ENCODE data around the gene ZFAND3. TPM values are rescaled to one million over a fixed set of nuclear protein-coding genes. Genes with fewer than 3 reads are reported as not detected.

ZFAND3 gene
- polyA plus RNA-seq (ENCODE audit: insufficient read depth in 1 of 5, insufficient read length in 5 of 5, low replicate concordance in 1 of 5) = 100 to 1,000 TPM; 109 to 122 (median 116) TPM
- long read RNA-seq, donor 1, transcript ZFAND3-201 (6 exons, 3,366 nt) = major isoform, 19 of 45 reads
- long read RNA-seq, donor 1, partial matches to known transcripts = 24 of 45 reads
- long read RNA-seq, donor 1, other reads (novel, unspliced or antisense) = 0 of 45 reads
- long read RNA-seq, donor 2, transcript ZFAND3-201 (6 exons, 3,366 nt) = major isoform, 11 of 36 reads
- long read RNA-seq, donor 2, partial matches to known transcripts = 23 of 36 reads
- long read RNA-seq, donor 2, other reads (novel, unspliced or antisense) = 0 of 36 reads
- long read RNA-seq, donor 3, transcript ZFAND3-201 (6 exons, 3,366 nt) = major isoform, 5 of 82 reads
- long read RNA-seq, donor 3, partial matches to known transcripts = 76 of 82 reads
- long read RNA-seq, donor 3, other reads (novel, unspliced or antisense) = 0 of 82 reads
- long read RNA-seq, donor 4, transcript ZFAND3-201 (6 exons, 3,366 nt) = major isoform, 9 of 21 reads
- long read RNA-seq, donor 4, partial matches to known transcripts = 12 of 21 reads
- long read RNA-seq, donor 4, other reads (novel, unspliced or antisense) = 0 of 21 reads
- long read RNA-seq, donor 5, transcript ZFAND3-201 (6 exons, 3,366 nt) = major isoform, 5 of 53 reads
- long read RNA-seq, donor 5, partial matches to known transcripts = 47 of 53 reads
- long read RNA-seq, donor 5, other reads (novel, unspliced or antisense) = 0 of 53 reads
- long read RNA-seq, donor 6, transcript ZFAND3-201 (6 exons, 3,366 nt) = major isoform, 21 of 30 reads
- long read RNA-seq, donor 6, partial matches to known transcripts = 6 of 30 reads
- long read RNA-seq, donor 6, other reads (novel, unspliced or antisense) = 0 of 30 reads
- long read RNA-seq, donor 7, transcript ZFAND3-201 (6 exons, 3,366 nt) = major isoform, 18 of 24 reads
- long read RNA-seq, donor 7, partial matches to known transcripts = 5 of 24 reads
- long read RNA-seq, donor 7, other reads (novel, unspliced or antisense) = 0 of 24 reads
- long read RNA-seq, donor 8, transcript ZFAND3-201 (6 exons, 3,366 nt) = major isoform, 7 of 8 reads
- long read RNA-seq, donor 8, partial matches to known transcripts = 0 of 8 reads
- long read RNA-seq, donor 8, other reads (novel, unspliced or antisense) = 0 of 8 reads

GRCh38 chr6:37819177-37819801 is at the start of gene ZFAND3:
TSS of gene ZFAND3 (plus strand) at chr6:37819727. CDS start at chr6:37819946, 219 bp downstream.
- DNase-seq = peak; percentile 98 to 99

GRCh38 chr6:37774028-37774680 is 45.4 kb upstream of the ZFAND3 start:
- DNase-seq = no peak

GRCh38 chr6:37776566-37776965 is 43.0 kb upstream of the ZFAND3 start:
- DNase-seq = no peak

DNA sequence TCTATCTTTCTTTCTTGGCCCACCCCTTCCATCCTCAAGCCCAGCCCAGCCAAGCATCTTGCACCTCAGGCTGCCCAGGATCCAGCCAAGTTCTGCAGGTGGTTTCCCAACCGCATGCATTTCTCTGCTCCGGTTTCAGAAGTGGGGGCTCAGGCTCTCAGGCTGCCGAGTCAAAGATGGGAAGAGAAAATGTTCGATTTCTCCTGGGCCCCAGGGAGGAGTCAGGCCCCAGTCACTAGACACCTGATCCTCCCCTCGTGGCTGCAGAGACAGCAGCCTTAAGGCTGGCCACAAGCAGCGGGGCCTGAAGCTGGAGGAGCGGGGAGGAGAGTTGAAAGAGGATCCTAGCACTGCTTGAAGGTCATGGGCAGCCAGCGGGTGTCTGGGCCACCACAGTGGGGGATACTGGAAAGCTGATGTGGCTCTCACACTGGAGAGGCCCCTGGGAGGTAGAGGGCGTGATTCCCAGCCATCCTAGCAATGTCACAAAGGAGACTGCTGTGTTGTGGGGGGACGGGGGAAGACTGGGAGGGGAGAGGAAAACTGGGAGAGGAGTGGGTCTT is 42.2 kb upstream of the ZFAND3 start:
- DNase-seq = no peak

GRCh38 chr6:37779111-37779800 is 40.3 kb upstream of the ZFAND3 start:
- DNase-seq = no peak

GRCh38 chr6:37779902-37780628 is 39.5 kb upstream of the ZFAND3 start:
- no peak for DNase-seq

- DNase-seq = no peak
Observed at GRCh38 chr6:37781788-37782187, 37.7 kb upstream of the ZFAND3 start.

- DNase-seq = peak; percentile 28
Observed at GRCh38 chr6:37783025-37783855, 36.3 kb upstream of the ZFAND3 start.

GRCh38 chr6:37783856-37784584 is 35.5 kb upstream of the ZFAND3 start:
- peak; percentile 29 to 32 for DNase-seq

DNA sequence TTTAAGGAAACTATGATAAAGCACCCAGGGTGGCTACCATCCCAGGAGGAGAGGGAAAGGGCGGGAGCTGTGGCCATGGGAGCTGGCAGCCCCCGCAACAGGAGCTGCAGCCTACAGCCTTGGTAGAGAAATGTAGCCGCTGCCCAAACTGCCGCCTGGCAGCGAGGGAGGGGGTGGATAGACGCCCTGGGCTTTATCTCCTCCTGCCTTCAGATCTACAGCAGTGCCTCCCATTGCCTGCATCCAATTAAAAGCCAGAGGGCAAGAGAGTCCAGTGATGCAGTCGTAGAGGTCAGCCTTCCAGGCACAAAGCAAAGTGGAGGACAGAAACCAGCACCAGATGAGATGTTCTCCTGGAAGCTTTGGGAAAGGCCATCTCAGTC is 35.0 kb upstream of the ZFAND3 start:
- DNase-seq = no peak

DNA sequence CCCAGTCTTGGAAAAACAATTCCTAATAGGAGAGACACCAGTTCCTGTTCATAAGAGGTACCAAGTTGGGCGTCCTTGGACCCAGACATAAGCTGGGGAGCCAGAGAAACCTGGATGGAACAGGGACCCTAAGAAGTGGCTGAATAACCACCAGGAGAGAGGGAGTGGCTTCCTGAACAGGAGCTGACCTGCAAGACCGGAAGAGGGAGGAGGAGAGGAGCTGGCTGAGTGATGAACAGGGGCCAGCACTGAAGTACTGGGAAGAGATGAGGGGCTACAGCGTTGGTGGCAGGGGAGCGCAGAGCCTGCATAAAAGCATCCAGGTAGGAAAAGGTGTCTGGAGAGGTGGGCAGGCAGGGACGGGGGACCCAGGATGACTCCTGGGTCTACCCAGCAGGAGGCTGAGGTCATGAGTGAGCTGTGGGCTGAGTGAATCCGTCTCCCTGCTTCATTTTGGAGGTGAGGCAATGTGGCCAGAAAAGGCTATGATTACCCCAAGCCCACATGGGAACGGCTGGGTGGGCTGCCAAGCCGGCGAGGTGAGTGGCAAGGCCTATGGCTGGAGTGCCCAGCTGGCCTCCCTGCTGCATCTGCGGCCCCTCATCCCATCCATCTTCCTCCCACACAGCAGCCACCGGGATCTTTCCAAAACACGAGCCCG is 34.4 kb upstream of the ZFAND3 start:
- DNase-seq = no peak

DNA sequence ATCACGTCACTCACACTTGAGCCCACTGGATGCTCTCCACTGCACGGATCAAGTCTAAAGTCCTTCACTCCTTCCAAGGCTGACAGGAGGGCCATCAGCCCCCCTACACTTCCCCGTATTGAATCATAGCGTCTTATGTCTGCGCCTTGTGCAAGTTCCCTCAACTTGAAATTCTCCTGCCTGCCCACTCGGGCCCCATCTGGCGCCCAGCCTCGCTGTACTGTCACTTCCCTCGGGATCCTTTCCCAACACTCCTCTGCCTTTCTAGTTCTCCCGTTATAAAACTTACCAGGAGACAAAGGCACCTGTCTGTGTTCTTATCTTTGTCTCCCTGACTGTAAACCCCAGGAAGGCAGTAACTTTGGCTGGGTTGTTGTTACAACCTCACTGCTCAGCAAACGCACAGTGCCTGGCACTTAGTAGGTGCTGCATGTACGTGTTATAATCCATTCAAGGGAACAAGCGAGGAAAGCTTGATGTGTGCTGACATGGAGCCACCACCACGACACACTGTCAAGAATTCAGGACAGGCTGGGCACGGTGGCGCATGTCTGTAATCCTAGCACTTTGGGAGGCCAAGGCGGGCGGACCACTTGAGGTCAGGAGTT is 33.8 kb upstream of the ZFAND3 start:
- DNase-seq = no peak

GRCh38 chr6:37787216-37787615 is 32.3 kb upstream of the ZFAND3 start:
- no peak for DNase-seq

GRCh38 chr6:37788259-37788658 is 31.3 kb upstream of the ZFAND3 start:
- DNase-seq = no peak

DNA sequence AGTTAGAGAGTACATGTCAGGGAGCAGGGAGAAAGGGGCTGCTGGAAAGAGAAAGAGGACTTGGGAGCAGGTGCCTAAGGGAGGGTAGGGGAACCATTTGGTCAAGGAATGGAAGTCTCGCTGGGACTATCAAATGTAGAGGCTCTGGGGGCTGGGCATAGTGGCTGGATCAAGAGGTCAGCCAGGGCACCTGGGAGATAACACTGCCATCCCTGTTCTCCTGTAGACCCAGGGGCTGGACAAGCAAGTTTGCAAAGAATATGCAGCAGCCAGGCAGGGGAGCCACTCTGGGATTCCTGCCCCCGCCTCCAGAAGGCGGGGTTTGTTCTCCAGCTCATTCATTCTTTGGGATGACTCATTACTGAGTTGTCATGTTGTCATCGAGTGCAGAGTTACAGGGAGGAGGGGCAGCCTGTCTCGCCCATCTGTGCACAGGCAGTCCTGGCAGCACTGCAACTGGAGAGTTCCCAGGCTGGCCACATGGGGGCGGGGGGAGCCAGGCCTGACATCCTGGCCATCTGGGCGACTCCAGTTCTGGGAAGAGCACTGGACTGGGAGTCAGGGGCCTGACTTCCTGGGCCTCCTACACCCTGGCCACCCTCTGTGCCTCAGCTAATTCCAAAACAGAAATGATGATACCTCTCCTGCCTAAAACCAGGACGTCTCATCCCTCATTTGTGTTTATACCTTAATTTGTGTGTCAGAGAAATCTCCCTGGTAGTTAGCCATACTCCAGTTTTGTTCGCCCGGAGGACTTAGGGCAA is 28.2 kb upstream of the ZFAND3 start:
- DNase-seq = peak; percentile 65 to 67

GRCh38 chr6:37792457-37793033 is 27.0 kb upstream of the ZFAND3 start:
- no peak for DNase-seq

Measured in right lung (tissue), 10 donors.